ENCODE measurements around the gene CDH23. TPM values are rescaled to one million over a fixed set of nuclear protein-coding genes. Genes with fewer than 3 reads are reported as not detected.
A peak's percentile ranks its signal among the peaks of the same experiment; 100 is the strongest.

CDH23 gene
- total RNA-seq, 4 donors from 2014 or later = 2.9 to 16.1 (median 5.9) TPM

GRCh38 chr10:71719042-71719441 lies 322.3 kb downstream of the CDH23 start:
- in situ Hi-C loops (cut with MboI; ENCODE audit: low pct_ligation_motif_present in 1 of 4, low pct_unique_long_range_greater_than_20kb in 1 of 4, low sequenced_read_pairs in 3 of 4) = loop anchor here in 3 of 4 donors (10.0 to 25.0 kb wide), 3 partner anchors 56 to 332 kb away; partner anchors contain the start of genes CDH23 (in 2 of the 3) and VSIR (in 1 of the 3)
- Histone ChIP-seq H3K4me3 (no peak overlapping the region), H3K36me3 (no peaks in the 10 kb centered on the region), H3K27ac (peak overlapping the region in 1 of 4 donors; percentile 20), H3K9me3 (no peaks in the 10 kb centered on the region), H3K4me1 (peaks cover 14 to 23% (median 15%) of the 10 kb centered on the region in 4 donors), H3K27me3 (no peaks in the 10 kb centered on the region)
- 63 to 69% methylated on average over 3 to 6 of the region's 7 CpGs for WGBS, 2 donors (ENCODE audit: low coverage in 1 of 2)
- no peak for DNase-seq
- intact Hi-C loops (cut with DNase I; ENCODE audit: low total_unique reads) = no loop called here
- TF ChIP-seq CTCF (IDR thresholded peaks at IDR 0.05) = no peak
- no peak for TF ChIP-seq POLR2AphosphoS5 (IDR thresholded peaks at IDR 0.05)
- TF ChIP-seq POLR2A (IDR thresholded peaks at IDR 0.05) = no peak
- TF ChIP-seq EP300 (IDR thresholded peaks at IDR 0.05; ENCODE audit: low read depth) = no peak

DNA sequence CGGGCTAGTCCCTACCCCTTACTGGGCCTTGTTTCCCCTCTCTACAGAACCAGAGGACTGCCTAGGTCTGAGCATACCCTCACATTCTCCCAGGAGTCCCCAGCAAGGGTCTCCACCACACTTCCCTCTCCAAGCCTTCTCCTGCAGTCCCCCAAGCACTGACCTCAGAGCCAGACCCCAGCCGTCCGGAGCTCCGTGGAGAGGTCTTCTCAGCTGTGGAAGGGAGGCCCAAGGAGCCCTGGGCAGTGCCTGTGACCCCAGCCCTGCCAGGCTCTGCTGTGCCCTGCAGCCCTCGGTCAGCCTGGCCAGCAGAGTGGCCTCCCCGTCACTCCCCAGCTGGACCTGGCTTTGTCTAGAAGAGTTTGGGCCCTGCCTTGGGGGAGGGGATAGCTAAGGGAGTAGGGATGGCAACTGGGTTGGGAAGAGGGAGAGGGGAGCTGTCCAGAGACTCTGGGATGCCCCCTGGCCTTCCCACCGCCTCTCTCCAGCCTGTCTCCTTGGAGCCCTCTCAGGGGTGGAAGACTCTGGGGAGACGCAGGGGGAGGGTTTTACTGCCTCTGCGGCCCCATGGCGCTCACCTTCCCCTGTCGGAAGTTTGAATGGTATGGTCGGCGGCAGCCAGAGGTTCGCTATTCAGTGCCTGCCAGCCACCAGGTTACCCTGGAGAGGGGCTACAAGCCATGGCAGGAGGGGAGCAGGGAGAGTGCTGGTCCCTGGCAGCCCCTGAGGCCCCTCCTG lies 322.9 kb downstream of the CDH23 start, which contains the start of gene C10orf105:
Gene C10orf105, minus strand, starts transcription at position 315 of the 738 bp plus-strand sequence. CDS start 3,441 bp downstream, outside the sequence.
- TF ChIP-seq POLR2A (IDR thresholded peaks at IDR 0.05) (no peak), CTCF (IDR thresholded peaks at IDR 0.05) (no peak), EP300 (IDR thresholded peaks at IDR 0.05; ENCODE audit: low read depth) (no peak), POLR2AphosphoS5 (IDR thresholded peaks at IDR 0.05) (no peak)
- intact Hi-C loops (cut with DNase I; ENCODE audit: low total_unique reads) (no loop called here), in situ Hi-C loops (cut with MboI; ENCODE audit: low pct_ligation_motif_present in 1 of 4, low pct_unique_long_range_greater_than_20kb in 1 of 4, low sequenced_read_pairs in 3 of 4) (loop anchor here (10.0 to 25.0 kb wide), 3 partner anchors 55 to 332 kb away; partner anchors contain the start of genes CDH23 (in 2 of the 4) and VSIR (in 2 of the 4))
- no peak for DNase-seq
- H3K36me3 ChIP-seq = no peaks in the 10 kb centered on the region
- H3K4me3 ChIP-seq = no peak within 1 kb of the TSS
- no peaks in the 10 kb centered on the region for H3K27me3 ChIP-seq
- H3K9me3 ChIP-seq = no peaks in the 10 kb centered on the region
- 94 to 100% methylated on average over 3 to 13 of the region's 14 CpGs for WGBS, 2 donors (ENCODE audit: low coverage in 1 of 2)
- peak within 1 kb of the TSS; percentile 1 to 28 (median 10) for H3K27ac ChIP-seq
- peaks cover 8 to 17% (median 9%) of the 10 kb centered on the region in 4 donors for H3K4me1 ChIP-seq

GRCh38 chr10:71720288-71720687 lies 323.6 kb downstream of the CDH23 start:
- no peak for TF ChIP-seq POLR2A (IDR thresholded peaks at IDR 0.05)
- no peaks in the 10 kb centered on the region for H3K9me3 ChIP-seq
- H3K36me3 ChIP-seq = no peaks in the 10 kb centered on the region
- DNase-seq = no peak
- H3K27me3 ChIP-seq = no peaks in the 10 kb centered on the region
- intact Hi-C loops (cut with DNase I; ENCODE audit: low total_unique reads) (no loop called here), in situ Hi-C loops (cut with MboI; ENCODE audit: low pct_ligation_motif_present in 1 of 4, low pct_unique_long_range_greater_than_20kb in 1 of 4, low sequenced_read_pairs in 3 of 4) (loop anchor here (10.0 to 25.0 kb wide), 3 partner anchors 55 to 333 kb away; partner anchors contain the start of genes CDH23 (in 2 of the 4) and VSIR (in 1 of the 4))
- no peak overlapping the region for H3K4me3 ChIP-seq
- H3K27ac ChIP-seq = no peak overlapping the region
- H3K4me1 ChIP-seq = peaks cover 2 to 10% (median 2%) of the 10 kb centered on the region in 4 donors
- WGBS, 2 donors (ENCODE audit: low coverage in 1 of 2) = 75% methylated on average over 2 of the region's 4 CpGs; no CpG with 5 or more reads in 1 of the 2 donors

DNA sequence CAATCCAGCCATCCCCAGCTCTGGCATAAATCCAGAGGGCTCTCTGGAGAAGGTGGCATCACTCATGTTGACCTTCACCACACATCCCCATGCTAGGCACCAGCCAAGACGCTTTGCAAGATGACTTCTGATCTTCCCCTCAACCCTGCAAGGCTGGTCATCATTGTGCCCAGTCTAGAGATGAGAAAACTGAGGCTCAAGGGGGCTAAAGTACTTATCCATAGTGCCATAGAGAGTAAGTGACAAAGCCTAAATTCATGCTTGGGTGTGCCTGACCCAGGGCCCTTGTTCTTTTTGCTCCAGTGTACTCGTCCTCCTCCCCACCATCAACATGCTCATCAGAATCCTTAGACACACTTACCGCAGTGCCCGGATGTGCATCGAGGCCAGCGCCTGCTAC lies 324.6 kb downstream of the CDH23 start:
- in situ Hi-C loops (cut with MboI; ENCODE audit: low pct_ligation_motif_present in 1 of 4, low pct_unique_long_range_greater_than_20kb in 1 of 4, low sequenced_read_pairs in 3 of 4) = loop anchor here (10.0 to 25.0 kb wide), 3 partner anchors 53 to 334 kb away; partner anchors contain the start of genes CDH23 (in 2 of the 4) and VSIR (in 1 of the 4)
- no peak for TF ChIP-seq CTCF (IDR thresholded peaks at IDR 0.05)
- Histone ChIP-seq H3K4me1 (peaks cover 0 to 15% (median 9%) of the 10 kb centered on the region in 4 donors), H3K36me3 (no peaks in the 10 kb centered on the region), H3K27me3 (no peaks in the 10 kb centered on the region), H3K9me3 (no peaks in the 10 kb centered on the region), H3K4me3 (no peak overlapping the region), H3K27ac (no peak overlapping the region)
- 98% methylated on average over 6 of the region's 6 CpGs; no CpG with 5 or more reads in 1 of the 2 donors for WGBS, 2 donors (ENCODE audit: low coverage in 1 of 2)
- intact Hi-C loops (cut with DNase I; ENCODE audit: low total_unique reads) = no loop called here
- DNase-seq = no peak

All from transverse colon (tissue), 4 donors.